Measurements from ENCODE around the gene DIAPH2. TPM values are rescaled to one million over a fixed set of nuclear protein-coding genes. Genes with fewer than 3 reads are reported as not detected.
"Not testable (repeated sequence)": the region's sequence is repeated elsewhere in the genome, so short reads cannot be mapped to it uniquely, and the experiment has no call there.

Gene DIAPH2
- total RNA-seq, 2 experiments from 2014 or later, result 13.7 to 13.9 TPM

DNA sequence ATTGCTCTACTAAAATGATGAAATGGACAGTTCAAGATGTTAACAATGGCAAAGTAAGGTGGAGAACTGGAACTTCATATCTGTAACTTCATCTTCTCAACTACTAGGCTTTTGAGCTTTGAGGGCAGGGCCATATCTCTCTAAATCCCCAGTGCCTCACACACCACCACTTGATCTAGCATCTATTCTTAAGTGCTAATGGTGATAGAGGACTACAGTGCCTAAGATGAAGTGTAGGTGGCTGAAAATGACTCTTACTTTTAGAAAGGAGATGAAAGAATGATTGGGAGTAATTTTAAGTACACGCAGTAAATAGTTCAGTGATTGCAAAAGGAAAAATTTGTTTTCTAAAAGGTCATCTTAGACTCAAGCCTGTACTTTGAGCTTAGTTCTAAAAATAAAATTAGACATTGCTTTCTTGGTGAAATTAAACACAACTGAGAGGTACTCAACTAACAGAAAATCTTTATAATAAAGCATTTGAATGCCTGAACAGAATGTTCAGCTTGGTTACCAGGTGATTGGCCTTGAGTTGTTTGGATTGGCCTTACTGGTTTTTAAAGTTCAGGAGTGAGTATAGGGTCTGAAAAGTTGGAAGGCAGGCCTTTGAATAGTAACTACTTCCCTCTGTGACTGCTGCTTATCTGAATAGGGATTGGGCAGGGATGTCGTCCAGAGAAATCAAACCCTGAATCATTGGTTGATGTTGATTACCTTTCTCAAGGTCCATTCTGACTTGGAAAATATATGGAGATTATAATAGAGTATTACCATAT, 45.4 kb downstream of the DIAPH2 start:
- H3K4me1 Mint-ChIP-seq, result peaks cover 1% of the 10 kb centered on the region
- no peak for DNase-seq
- H3K27me3 Mint-ChIP-seq, result no peaks in the 10 kb centered on the region
- ATAC-seq (ENCODE audit: low read depth), result no peak
- H3K36me3 Mint-ChIP-seq, result peaks cover 3% of the 10 kb centered on the region
- no peaks in the 10 kb centered on the region for H3K9me3 Mint-ChIP-seq
- H3K4me3 Mint-ChIP-seq, result no peak overlapping the region
- POLR2A ChIA-PET, result no interaction called here
- no peak overlapping the region for H3K27ac Mint-ChIP-seq

DNA sequence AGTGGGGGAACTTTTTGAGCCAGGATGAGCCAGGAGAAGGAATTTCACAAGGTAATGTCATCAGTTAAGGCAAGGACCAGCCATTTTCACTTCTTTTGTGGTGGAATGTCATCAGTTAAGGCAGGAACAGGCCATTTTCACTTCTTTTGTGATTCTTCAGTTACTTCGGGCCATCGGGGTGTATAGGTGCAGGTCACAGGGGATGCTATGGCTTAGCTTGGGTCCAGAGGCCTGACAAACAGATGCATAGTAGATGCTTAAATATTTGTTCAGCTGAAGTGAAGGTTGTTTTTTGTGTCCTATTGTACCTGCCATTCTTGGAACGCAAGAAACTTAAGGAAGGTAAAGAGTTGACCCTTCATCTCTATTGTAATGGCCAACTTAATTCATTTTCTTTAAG, 46.4 kb downstream of the DIAPH2 start:
- not testable (repeated sequence) for H3K27me3 Mint-ChIP-seq, H3K4me1 Mint-ChIP-seq

DNA sequence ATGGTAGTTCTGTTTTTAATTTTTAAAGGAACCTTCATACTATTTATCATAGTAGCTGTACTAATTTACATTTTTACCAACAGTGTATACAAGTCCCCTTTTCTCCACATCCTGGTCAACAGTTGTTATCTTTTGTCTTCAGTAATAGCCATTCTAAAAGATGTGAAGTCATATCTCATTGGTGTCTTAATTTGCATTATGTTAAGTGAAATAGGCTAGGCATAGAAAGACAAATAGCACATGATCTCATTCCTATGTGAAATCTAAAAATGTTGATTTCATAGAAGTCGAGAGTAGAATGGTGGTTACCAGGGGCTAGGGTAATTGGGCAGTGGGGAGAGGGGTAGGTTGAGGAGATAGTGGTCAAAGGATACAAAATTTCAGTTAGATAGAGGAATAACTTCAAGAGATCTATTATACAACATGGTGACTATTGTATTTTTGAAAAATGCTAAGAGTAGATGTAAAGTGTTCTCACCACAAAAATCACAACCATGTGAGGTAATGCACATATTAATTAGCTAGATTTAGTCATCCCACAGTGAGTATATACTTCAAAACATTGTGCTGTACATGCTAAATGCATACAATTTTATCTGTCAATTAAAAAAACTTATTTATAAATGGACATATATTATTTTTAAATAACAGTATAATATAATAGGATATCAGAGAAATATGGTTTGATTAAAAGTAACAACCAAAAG, 58.9 kb downstream of the DIAPH2 start:
- ATAC-seq (ENCODE audit: low read depth) (no peak), DNase-seq (no peak)
- POLR2A ChIA-PET, result no interaction called here
- Mint-ChIP-seq H3K4me3 (no peak overlapping the region), H3K9me3 (no peaks in the 10 kb centered on the region), H3K27me3 (no peaks in the 10 kb centered on the region), H3K27ac (no peak overlapping the region), H3K36me3 (peaks cover 3% of the 10 kb centered on the region), H3K4me1 (no peaks in the 10 kb centered on the region)

More for the DNA sequence above, 46.4 kb downstream of the DIAPH2 start:
- H3K4me3 Mint-ChIP-seq; ATAC-seq (ENCODE audit: low read depth); H3K9me3 Mint-ChIP-seq; POLR2A ChIA-PET; DNase-seq; H3K27ac Mint-ChIP-seq; H3K36me3 Mint-ChIP-seq: not testable (repeated sequence)

DNA sequence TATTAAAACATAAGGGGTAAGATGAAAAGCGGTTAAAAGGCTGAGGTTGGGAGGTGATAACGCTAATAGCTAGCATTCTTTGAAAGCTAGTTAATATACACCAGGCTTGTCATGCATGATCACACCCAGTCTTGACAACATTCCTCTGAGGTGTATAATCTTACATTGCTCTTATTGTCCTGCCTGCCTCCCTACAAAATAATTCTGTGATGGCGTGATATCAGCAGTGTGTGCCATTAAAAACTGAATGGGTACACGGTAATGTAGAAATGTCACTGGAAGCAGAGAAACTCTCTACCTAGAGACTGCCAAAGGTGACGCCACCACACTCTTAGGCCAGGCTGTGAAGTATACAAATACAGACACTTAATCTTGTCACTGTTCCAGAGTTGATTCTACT, 68.1 kb downstream of the DIAPH2 start:
- Mint-ChIP-seq H3K27ac (no peak overlapping the region), H3K4me3 (no peak overlapping the region), H3K27me3 (no peaks in the 10 kb centered on the region), H3K9me3 (no peaks in the 10 kb centered on the region), H3K36me3 (peaks cover 3% of the 10 kb centered on the region), H3K4me1 (no peaks in the 10 kb centered on the region)
- no peak for ATAC-seq (ENCODE audit: low read depth)
- DNase-seq, result no peak
- POLR2A ChIA-PET, result no interaction called here

DNA sequence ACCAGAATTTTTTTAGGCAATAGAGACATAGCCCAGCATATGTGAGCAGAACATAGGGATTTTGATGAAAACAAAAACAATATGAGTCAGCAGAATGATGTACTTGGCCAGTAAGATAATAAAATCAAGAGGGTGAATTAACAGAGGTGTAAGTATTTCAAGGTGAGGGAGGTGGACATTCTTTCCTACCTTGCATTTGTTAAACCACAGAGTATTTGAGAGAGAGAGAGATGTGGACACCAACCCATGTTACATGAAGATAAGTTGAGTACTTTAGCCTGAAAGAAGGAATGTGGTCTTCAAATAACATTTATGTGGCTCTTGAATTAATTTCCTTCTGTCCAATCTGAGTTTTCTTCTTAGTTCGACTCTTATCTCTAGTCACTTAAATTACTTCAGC, 68.6 kb downstream of the DIAPH2 start:
- H3K27ac Mint-ChIP-seq, result no peak overlapping the region
- no peaks in the 10 kb centered on the region for H3K9me3 Mint-ChIP-seq
- POLR2A ChIA-PET, result no interaction called here
- peaks cover 3% of the 10 kb centered on the region for H3K36me3 Mint-ChIP-seq
- H3K4me3 Mint-ChIP-seq, result no peak overlapping the region
- ATAC-seq (ENCODE audit: low read depth) (no peak), DNase-seq (no peak)
- no peaks in the 10 kb centered on the region for H3K27me3 Mint-ChIP-seq
- no peaks in the 10 kb centered on the region for H3K4me1 Mint-ChIP-seq

DNA sequence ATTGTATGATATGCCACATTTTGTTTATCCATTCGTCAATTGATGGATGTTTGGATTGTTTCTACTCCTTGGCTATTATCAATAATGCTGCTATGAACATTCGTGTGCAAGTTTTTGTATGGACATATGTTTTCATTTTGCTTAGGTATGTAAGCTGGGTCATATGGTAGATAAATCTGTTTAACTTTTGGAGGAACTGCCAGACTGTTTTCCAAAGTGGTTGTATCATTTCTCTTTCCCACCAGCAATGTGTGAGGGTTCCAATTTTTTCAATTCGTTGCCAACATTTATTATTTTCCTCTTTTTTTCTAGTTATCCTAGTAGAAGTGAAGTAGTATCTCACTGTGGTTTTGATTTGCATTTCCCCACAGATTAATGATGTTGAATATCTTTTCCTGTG, 71.8 kb downstream of the DIAPH2 start:
- peaks cover 5% of the 10 kb centered on the region for H3K36me3 Mint-ChIP-seq
- H3K27me3 Mint-ChIP-seq, result no peaks in the 10 kb centered on the region
- POLR2A ChIA-PET, result no interaction called here
- H3K4me1 Mint-ChIP-seq, result no peaks in the 10 kb centered on the region
- no peak overlapping the region for H3K4me3 Mint-ChIP-seq
- DNase-seq, result no peak
- no peak overlapping the region for H3K27ac Mint-ChIP-seq
- no peak for ATAC-seq (ENCODE audit: low read depth)
- no peaks in the 10 kb centered on the region for H3K9me3 Mint-ChIP-seq

DNA sequence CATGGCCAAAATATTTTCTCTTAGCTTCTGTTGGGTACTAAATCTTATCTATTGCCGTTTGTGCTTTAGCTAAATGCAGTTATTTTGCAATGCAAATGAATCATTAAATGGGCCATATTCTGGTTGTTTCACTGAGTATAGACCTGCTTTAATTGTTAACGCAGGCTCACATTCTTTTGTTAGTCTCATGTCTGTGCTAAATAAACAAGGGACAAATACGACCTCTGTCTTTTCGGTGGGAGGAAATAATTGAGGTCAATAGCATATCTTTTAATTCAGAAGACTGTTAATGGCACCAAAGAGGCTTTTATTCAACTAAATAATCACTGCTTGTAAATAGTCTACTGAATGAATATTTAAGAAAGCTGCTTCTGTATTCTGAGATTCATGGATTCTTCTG, 76.9 kb downstream of the DIAPH2 start:
- no peak for ATAC-seq (ENCODE audit: low read depth)
- peaks cover 6% of the 10 kb centered on the region for H3K4me1 Mint-ChIP-seq
- H3K9me3 Mint-ChIP-seq, result no peaks in the 10 kb centered on the region
- no peak overlapping the region for H3K27ac Mint-ChIP-seq
- peaks cover 1% of the 10 kb centered on the region for H3K36me3 Mint-ChIP-seq
- H3K4me3 Mint-ChIP-seq, result no peak overlapping the region
- POLR2A ChIA-PET, result no interaction called here
- H3K27me3 Mint-ChIP-seq, result no peaks in the 10 kb centered on the region
- DNase-seq, result no peak

DNA sequence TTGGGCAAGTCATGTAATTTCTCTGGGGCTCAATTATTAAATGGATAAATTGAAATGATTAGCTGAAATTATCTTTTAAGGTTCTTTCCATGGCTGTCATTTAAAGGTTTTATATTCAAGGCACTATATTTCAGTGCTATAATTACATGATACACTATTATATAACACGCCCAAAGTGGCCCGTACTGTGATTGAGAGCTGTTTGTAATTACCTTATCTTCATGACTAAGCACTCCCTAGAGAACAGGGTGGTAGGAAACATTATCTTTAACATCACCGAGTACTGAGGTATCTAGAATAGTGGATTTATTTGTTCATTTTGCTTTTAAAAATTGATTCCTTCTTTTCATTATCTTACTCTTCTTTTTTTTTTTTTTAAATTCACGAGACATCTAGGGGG, 79.0 kb downstream of the DIAPH2 start:
- H3K4me1 Mint-ChIP-seq, result peaks cover 6% of the 10 kb centered on the region

DNA sequence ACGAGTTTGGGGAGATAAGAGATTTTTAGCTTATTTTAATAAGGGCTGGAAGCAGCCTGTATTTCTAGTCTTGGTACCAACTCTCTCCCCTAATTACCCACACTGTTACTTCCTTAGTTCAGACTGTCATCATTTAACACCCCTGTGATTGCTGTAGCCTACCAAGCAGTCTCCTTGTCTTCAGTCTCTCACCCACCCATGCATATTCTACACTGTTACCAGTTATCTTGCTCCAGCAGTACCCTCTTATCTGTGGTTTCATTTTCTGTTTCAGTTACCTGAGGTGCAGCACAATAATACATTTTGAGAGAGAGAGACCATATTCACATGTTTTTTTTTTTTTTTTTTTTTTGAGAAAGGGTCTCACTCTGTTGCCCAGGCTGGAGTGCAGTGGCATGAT, 80.2 kb downstream of the DIAPH2 start:
- ATAC-seq (ENCODE audit: low read depth), result peak; percentile 58
- H3K4me1 Mint-ChIP-seq, result peaks cover 6% of the 10 kb centered on the region
- H3K4me3 Mint-ChIP-seq, result no peak overlapping the region
- DNase-seq, result no peak
- POLR2A ChIA-PET, result no interaction called here
- no peaks in the 10 kb centered on the region for H3K36me3 Mint-ChIP-seq
- peak overlapping the region; percentile 39 for H3K27ac Mint-ChIP-seq
- no peaks in the 10 kb centered on the region for H3K27me3 Mint-ChIP-seq
- H3K9me3 Mint-ChIP-seq, result no peaks in the 10 kb centered on the region

More for the DNA sequence above, 79.0 kb downstream of the DIAPH2 start:
- POLR2A ChIA-PET, result no interaction called here
- DNase-seq (no peak), ATAC-seq (ENCODE audit: low read depth) (no peak)
- Mint-ChIP-seq H3K27ac (no peak overlapping the region), H3K4me3 (no peak overlapping the region), H3K9me3 (no peaks in the 10 kb centered on the region), H3K36me3 (peaks cover 1% of the 10 kb centered on the region), H3K27me3 (no peaks in the 10 kb centered on the region)

DNA sequence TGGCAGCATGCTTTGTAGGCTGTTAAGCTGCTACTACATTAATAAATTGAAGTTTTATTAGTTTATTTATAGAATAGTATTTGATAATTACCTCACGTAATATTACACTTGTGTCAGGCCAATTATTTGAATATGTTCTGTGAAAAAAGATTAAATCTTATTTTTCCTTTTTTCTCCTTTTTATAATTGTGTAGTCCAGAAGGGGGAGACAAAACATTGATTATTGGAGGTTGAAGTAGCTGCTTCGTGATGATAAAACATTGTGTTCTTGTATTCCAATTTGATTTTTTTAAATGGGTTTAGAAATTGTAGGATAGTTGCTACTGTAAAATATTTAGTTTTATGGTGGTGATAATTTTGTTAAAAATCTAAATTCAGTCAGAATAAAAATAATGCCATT, 85.7 kb downstream of the DIAPH2 start:
- Mint-ChIP-seq H3K4me1 (no peaks in the 10 kb centered on the region), H3K36me3 (no peaks in the 10 kb centered on the region), H3K27me3 (no peaks in the 10 kb centered on the region), H3K9me3 (no peaks in the 10 kb centered on the region), H3K27ac (no peak overlapping the region), H3K4me3 (no peak overlapping the region)
- POLR2A ChIA-PET, result no interaction called here
- ATAC-seq (ENCODE audit: low read depth) (no peak), DNase-seq (no peak)

DNA sequence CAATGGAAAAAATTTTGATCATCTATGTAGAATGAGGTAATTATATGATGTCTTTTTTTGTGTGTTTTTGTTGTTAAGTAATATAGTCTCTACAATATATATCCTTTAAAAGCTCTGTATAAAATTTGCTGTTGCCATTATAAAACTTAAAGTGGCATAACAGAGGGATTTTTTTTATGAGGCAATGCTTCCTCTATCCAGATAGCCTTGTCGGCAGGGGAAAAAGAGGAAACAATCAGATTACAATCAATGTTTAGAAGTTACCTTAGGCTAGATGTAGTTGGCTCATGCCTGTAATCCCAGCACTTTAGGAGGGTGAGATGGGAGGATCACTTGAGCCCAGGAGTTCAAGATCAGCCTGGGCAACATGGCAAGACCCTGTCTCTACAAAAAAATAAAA, 86.8 kb downstream of the DIAPH2 start:
- no peaks in the 10 kb centered on the region for H3K27me3 Mint-ChIP-seq
- no peak overlapping the region for H3K4me3 Mint-ChIP-seq
- ATAC-seq (ENCODE audit: low read depth) (no peak), DNase-seq (no peak)
- H3K9me3 Mint-ChIP-seq, result no peaks in the 10 kb centered on the region
- no peaks in the 10 kb centered on the region for H3K4me1 Mint-ChIP-seq
- peaks cover 2% of the 10 kb centered on the region for H3K36me3 Mint-ChIP-seq
- POLR2A ChIA-PET, result no interaction called here
- no peak overlapping the region for H3K27ac Mint-ChIP-seq

DNA sequence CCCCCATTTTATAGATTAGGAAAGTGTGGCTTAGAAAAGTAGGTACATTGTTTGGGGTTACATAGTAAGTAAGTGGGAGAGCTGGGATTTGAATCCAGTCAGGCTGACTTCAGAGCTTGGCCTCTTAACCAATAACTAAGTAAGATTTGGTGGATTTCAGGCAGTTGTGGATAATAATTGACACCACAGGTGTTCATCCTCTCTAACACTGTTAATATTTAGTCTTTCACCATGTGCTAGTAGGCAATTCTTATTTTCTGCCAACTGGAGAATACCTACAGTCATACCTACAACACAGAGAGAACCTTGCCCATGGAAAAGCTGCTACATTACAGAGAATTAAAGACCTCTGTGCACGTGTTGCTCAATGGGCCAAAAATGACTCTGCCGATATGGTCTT, 89.5 kb downstream of the DIAPH2 start:
- peaks cover 2% of the 10 kb centered on the region for H3K36me3 Mint-ChIP-seq
- DNase-seq, result no peak
- H3K9me3 Mint-ChIP-seq, result no peaks in the 10 kb centered on the region
- H3K27ac Mint-ChIP-seq, result no peak overlapping the region
- H3K4me1 Mint-ChIP-seq, result no peaks in the 10 kb centered on the region
- POLR2A ChIA-PET, result no interaction called here
- H3K27me3 Mint-ChIP-seq, result no peaks in the 10 kb centered on the region
- H3K4me3 Mint-ChIP-seq, result no peak overlapping the region
- no peak for ATAC-seq (ENCODE audit: low read depth)

DNA sequence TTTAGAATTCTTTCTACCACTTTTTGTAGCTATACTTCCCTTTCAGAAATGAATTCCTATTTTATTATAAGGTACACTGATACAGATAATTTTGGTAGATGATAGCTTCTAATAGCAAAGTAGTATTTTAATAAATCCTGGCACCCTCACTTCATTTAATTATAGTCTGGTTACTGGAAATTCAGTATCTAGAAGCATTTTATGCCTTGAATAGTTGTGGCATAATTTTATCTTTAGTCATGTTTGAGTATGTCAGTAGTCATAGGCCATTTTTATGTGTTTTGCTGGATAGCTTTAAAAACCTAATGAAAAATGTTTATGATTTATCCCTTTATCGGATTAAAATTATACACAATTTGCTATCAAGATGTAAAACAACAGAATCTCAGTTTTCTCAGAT, 92.3 kb downstream of the DIAPH2 start:
- DNase-seq (no peak), ATAC-seq (ENCODE audit: low read depth) (no peak)
- Mint-ChIP-seq H3K27ac (no peak overlapping the region), H3K36me3 (peaks cover 2% of the 10 kb centered on the region), H3K4me1 (no peaks in the 10 kb centered on the region), H3K4me3 (no peak overlapping the region), H3K9me3 (no peaks in the 10 kb centered on the region), H3K27me3 (no peaks in the 10 kb centered on the region)
- POLR2A ChIA-PET, result no interaction called here

DNA sequence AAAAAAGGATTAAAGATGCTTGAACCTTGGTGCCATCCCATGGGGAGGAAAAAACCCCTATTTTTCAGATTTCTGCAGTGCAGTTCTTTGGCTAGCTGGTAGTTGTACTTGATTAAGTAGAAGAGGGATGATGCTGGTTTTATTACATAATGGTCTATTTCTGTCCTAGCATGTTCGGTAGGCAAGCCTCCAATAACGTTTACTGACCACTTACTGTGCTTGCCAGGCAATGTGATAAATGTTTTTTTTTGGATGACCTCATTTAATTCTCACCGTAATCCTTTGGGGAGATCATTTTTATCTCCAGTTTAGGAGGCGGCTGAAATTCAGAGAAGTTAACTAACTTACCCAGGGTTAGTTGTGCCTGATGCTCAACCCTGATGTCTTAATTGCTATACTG, 106.9 kb downstream of the DIAPH2 start:
- Mint-ChIP-seq H3K4me1 (no peaks in the 10 kb centered on the region), H3K4me3 (no peak overlapping the region), H3K36me3 (no peaks in the 10 kb centered on the region), H3K27me3 (no peaks in the 10 kb centered on the region), H3K27ac (no peak overlapping the region), H3K9me3 (no peaks in the 10 kb centered on the region)
- DNase-seq, result no peak
- POLR2A ChIA-PET, result no interaction called here
- ATAC-seq (ENCODE audit: low read depth), result no peak

All from activated naive CD8-positive, alpha-beta T cell treated with anti-CD3 and anti-CD28 coated beads, Interleukin-2, amount 10 ng/mL, durations not matched to agents 7 days and 5 days (primary cell).